NB4 (cell line): Measurements from ENCODE around the gene GALNT13.

ENCODE experiments used
- CTCF ChIP-seq: IDR thresholded peaks from one replicate; pipeline ENCODE4 v1.5.1; 2012; ENCODE audit warnings: low read depth, low read length
- MAX ChIP-seq: IDR thresholded peaks from 2 replicates; pipeline ENCODE4 v1.6.1; 2011; ENCODE audit warnings: low read depth, low read length
- MYC ChIP-seq: IDR thresholded peaks from 2 replicates; pipeline ENCODE4 v1.6.1; 2011; ENCODE audit warnings: low read depth, low read length
- POLR2A ChIP-seq: IDR thresholded peaks from 2 replicates; pipeline ENCODE4 v1.6.1; 2011; ENCODE audit warnings: mild to moderate bottlenecking; ENCODE audit not compliant: insufficient read length; ENCODE audit errors: extremely low read depth

- no peak for TF ChIP-seq CTCF
- no peak for TF ChIP-seq POLR2A
- TF ChIP-seq MAX, result no peak
- TF ChIP-seq MYC, result no peak
Measured at GRCh38 chr2:153940511-153940910, 68.8 kb downstream of the GALNT13 start.
